GM12878 (cell line): ENCODE measurements around the gene GRIK5.

Experiments used
- BCL3 ChIP-seq: IDR thresholded peaks from 2 replicates; pipeline ENCODE4 v1.6.1; 2011; ENCODE audit warnings: borderline replicate concordance, low read depth, mild to moderate bottlenecking, moderate library complexity, low read length; ENCODE audit not compliant: insufficient read depth, poor library complexity, severe bottlenecking
- BHLHE40 ChIP-seq, 2 experiments: fragments of 450-650 bp in 1 of 2; IDR thresholded peaks; 2 replicates each; pipeline ENCODE4 v1.6.1; 2011 to 2017; ENCODE audit warnings: low read depth in 2 of 2, borderline replicate concordance in 1 of 2, improper control_type of control experiment in 1 of 2, low read length in 1 of 2, mild to moderate bottlenecking in 1 of 2
- EP300 ChIP-seq, 2 experiments: fragments of 150-350 bp in 1 of 2; IDR thresholded peaks; 2 replicates each; pipeline ENCODE4 v1.6.1; 2011 to 2012; ENCODE audit warnings: low read depth in 2 of 2, low read length in 2 of 2, borderline replicate concordance in 1 of 2, improper control_type of control experiment in 1 of 2, inconsistent platforms in 1 of 2; ENCODE audit not compliant: control insufficient read depth in 1 of 2
- EZH2 ChIP-seq: IDR thresholded peaks from 2 replicates; pipeline ENCODE4 v1.6.1; 2012; ENCODE audit warnings: low read depth, mild to moderate bottlenecking, control low read depth, inconsistent platforms, low read length, borderline replicate concordance; ENCODE audit not compliant: control insufficient read depth
- HCFC1 ChIP-seq: fragments of 150-350 bp; IDR thresholded peaks from 2 replicates; pipeline ENCODE4 v1.6.1; 2014; ENCODE audit warnings: low read length
- NFIC ChIP-seq: IDR thresholded peaks from 2 replicates; pipeline ENCODE4 v1.6.1; 2012; ENCODE audit warnings: low read depth, mild to moderate bottlenecking, inconsistent platforms, low read length, moderate library complexity
- NFYA ChIP-seq: IDR thresholded peaks from 2 replicates; pipeline ENCODE4 v1.6.1; 2011; ENCODE audit warnings: low read depth, mild to moderate bottlenecking, low read length, improper control_type of control experiment, borderline replicate concordance
- POLR2A ChIP-seq: IDR thresholded peaks from 2 replicates; pipeline ENCODE4 v1.6.1; 2011; ENCODE audit warnings: low read depth, mild to moderate bottlenecking, low read length
- POLR2AphosphoS2 ChIP-seq: IDR thresholded peaks from 2 replicates; pipeline ENCODE4 v1.6.1; 2011; ENCODE audit warnings: low read depth, mild to moderate bottlenecking, low read length, improper control_type of control experiment, moderate library complexity
- RAD21 ChIP-seq: IDR thresholded peaks from 2 replicates; pipeline ENCODE4 v1.6.1; 2011; ENCODE audit warnings: mild to moderate bottlenecking, low read depth, low read length, moderate library complexity; ENCODE audit not compliant: insufficient read depth
- SMC3 ChIP-seq: IDR thresholded peaks from 2 replicates; pipeline ENCODE4 v1.6.1; 2011; ENCODE audit warnings: low read length, improper control_type of control experiment, borderline replicate concordance
- TAF1 ChIP-seq: IDR thresholded peaks from 2 replicates; pipeline ENCODE4 v1.6.1; 2011; ENCODE audit warnings: mild to moderate bottlenecking, low read depth, low read length, borderline replicate concordance
- TF ChIP-seq, protein P1 (sequence below): fragments of 450-650 bp; IDR thresholded peaks from 2 replicates; pipeline ENCODE4 v1.6.1; 2016; ENCODE audit warnings: mild to moderate bottlenecking
- TF ChIP-seq, protein P2 (sequence below), 3 experiments: IDR thresholded peaks in 2 of 3; conservative IDR thresholded peaks in 1 of 3; 2 replicates each; pipeline ENCODE4 v1.5.1; 2011; ENCODE audit warnings: low read depth in 3 of 3, low read length in 3 of 3, mild to moderate bottlenecking in 3 of 3, control low read depth in 2 of 3, moderate library complexity in 2 of 3, inconsistent platforms in 1 of 3, mixed read lengths in 1 of 3; ENCODE audit not compliant: control insufficient read depth in 2 of 3, insufficient read depth in 1 of 3; ENCODE audit errors: extremely low read depth in 1 of 3

GRCh38 chr19:41967054-41967783 lies 102.8 kb downstream of the GRIK5 start:
- TF ChIP-seq TAF1 (no peak), EP300 (IDR thresholded peaks at IDR 0.05; ENCODE audit: borderline replicate concordance in 1 of 2, control insufficient read depth in 1 of 2, low read depth in 2 of 2, low read length in 2 of 2) (no peak), POLR2A (no peak), RAD21 (no peak), BCL3 (no peak), NFYA (no peak), SMC3 (no peak), BHLHE40 (IDR thresholded peaks at IDR 0.05; ENCODE audit: borderline replicate concordance in 1 of 2, low read depth in 2 of 2, low read length in 1 of 2) (no peak), NFIC (no peak), EZH2 (no peak), POLR2AphosphoS2 (no peak), HCFC1 (no peak)
- TF ChIP-seq, protein P1, sequence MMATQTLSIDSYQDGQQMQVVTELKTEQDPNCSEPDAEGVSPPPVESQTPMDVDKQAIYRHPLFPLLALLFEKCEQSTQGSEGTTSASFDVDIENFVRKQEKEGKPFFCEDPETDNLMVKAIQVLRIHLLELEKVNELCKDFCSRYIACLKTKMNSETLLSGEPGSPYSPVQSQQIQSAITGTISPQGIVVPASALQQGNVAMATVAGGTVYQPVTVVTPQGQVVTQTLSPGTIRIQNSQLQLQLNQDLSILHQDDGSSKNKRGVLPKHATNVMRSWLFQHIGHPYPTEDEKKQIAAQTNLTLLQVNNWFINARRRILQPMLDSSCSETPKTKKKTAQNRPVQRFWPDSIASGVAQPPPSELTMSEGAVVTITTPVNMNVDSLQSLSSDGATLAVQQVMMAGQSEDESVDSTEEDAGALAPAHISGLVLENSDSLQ, result no peak
- TF ChIP-seq, protein P2, sequence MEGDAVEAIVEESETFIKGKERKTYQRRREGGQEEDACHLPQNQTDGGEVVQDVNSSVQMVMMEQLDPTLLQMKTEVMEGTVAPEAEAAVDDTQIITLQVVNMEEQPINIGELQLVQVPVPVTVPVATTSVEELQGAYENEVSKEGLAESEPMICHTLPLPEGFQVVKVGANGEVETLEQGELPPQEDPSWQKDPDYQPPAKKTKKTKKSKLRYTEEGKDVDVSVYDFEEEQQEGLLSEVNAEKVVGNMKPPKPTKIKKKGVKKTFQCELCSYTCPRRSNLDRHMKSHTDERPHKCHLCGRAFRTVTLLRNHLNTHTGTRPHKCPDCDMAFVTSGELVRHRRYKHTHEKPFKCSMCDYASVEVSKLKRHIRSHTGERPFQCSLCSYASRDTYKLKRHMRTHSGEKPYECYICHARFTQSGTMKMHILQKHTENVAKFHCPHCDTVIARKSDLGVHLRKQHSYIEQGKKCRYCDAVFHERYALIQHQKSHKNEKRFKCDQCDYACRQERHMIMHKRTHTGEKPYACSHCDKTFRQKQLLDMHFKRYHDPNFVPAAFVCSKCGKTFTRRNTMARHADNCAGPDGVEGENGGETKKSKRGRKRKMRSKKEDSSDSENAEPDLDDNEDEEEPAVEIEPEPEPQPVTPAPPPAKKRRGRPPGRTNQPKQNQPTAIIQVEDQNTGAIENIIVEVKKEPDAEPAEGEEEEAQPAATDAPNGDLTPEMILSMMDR (IDR thresholded peaks at IDR 0.05 in 2 of 3, conservative IDR thresholded peaks at IDR 0.05 in 1 of 3; ENCODE audit: control insufficient read depth in 2 of 3, extremely low read depth in 1 of 3, insufficient read depth in 1 of 3, low read depth in 3 of 3, low read length in 3 of 3), result no peak
